NCI-H187 treated with DMSO at 0.1 percent for 48 hours (cell line): Measurements from ENCODE around the gene OPN5.
"Not testable (repeated sequence)": the region's sequence is repeated elsewhere in the genome, so short reads cannot be mapped to it uniquely, and the experiment has no call there.

Experiments used
- DNase-seq: peaks from one replicate; lab custom pipeline; 2025; lab: John Stamatoyannopoulos, UW

Gene OPN5

DNA sequence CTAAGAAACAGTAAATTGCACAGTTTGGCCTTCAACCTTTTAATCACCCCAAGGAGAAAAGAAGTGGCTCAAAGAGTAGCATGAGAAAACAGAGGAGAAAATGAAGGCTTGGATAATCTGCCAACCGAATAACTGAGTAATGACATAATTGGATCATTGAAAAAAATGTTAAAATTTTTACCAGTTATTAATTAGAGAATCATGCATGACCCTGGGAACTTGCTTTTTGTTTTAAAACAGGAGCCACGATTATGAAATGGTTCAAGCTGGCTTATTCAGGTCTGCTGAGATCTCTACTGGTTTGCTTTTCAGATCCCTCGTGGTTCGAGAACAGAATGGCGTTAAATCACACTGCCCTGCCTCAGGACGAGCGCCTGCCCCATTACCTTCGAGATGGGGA is at the start of gene OPN5:
OPN5 (plus strand) TSS at position 301 of the 400 bp plus-strand sequence; CDS start at position 336, 35 bp downstream.
- no peak for DNase-seq

DNA sequence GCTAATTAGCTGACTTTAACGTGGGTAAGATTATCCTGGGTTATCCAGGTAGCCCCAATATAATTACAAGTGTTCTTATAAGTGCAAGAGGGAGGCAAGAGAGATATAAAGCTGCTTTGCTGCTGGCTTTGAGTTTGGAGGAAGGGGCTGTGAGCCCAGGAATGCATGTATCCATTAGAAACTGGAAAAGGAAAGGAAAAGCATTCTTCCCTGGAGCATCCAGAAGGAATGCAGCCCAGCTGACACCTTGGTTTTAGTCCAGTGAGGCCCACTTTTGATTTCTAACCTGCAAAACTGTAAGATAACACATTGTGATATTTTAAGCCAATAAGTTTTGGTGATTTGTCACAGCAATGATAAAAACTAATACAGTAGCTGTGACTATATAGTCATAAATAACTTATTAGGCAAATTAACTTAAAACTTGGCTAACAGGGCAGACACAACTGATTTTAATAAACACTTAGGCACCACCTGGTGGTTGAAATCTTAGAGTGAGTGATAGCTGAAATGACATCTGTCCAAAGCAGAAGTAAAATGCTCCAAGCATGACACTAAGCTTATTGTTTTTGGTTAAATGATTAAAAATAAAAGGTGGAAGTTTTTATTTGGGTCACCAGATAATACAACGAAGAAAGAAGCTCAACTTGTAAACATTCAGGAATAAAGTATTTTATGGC is 47.8 kb upstream of the OPN5 start:
- DNase-seq = no peak

DNA sequence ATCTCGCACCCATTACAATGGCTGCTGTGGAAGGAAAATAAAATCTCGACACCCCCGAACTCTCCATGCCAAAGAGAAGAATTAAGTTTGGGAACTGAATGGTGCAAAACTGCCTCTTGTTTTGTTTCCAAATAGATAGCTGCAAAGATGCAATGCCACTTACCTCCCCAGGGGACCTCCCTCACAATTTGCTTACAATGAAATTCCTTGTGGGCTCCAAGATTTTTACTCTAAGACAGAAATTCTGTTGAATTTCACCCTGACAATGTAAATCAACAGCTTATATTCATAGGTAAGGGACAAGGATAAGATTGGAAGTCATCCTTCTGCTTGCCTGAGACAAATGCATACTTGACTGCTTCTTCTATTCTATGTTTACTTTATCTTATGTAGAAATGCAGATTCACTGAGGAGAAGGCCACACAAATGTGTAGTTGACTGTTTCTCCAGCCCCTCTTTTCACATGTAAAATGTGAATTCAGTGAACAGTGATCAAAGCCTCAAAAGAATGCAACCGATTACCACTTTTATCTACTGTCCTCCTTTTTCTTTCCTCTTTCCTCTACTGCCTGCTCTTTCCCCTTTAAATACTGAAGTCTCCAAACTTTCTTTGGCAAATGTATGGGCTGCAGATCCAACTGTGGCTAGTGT is 46.9 kb upstream of the OPN5 start:
- no peak for DNase-seq

DNA sequence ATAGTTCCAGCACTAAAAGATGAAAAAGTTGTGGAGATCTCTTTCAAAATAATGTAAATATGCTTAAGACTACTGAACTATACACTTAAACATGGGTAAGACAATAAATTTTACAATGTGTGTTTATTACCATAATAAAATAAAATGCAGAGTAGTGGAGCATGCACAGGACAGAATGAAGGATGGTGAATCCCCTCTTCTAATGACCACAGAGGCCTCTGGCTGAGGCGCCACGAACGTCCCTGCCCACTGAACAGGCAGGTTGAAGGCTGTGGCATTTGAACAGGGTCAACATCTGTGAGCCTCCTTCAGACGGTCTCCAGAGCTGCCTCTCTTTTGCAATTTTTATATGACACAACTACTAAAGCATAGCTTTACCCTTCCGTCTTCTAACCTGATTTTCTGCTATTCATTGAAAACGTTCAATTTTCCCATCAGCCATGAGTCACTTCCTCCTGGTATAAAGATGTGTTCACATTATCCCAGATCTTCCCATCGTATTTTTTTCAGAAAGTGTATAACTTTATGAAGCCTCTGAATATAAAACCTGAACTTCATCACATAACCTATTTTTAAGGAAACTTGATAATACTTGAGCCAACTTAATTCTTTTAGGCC is 45.6 kb upstream of the OPN5 start:
- no peak for DNase-seq

DNA sequence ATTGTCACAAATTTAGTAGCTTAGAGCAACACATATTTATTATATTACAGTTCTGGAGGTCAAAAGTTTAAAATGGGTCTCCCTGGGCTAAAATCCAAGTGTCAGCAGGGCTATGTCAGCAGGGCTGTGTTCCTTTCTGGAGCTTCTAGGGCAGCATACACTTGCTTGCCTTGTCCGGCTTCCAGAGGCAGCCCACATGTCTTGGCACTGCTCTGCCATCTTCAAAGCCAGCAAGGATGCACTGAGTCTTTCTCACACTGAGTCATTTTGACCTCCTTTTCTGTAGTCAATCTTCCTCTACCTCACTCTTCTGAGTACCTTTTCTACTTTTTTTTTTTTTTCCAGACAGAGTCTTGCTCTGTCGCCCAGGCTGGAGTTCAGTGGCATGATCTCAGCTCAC is 44.4 kb upstream of the OPN5 start:
- DNase-seq = no peak

- DNase-seq = no peak
Observed at GRCh38 chr6:47740714-47741113, 41.1 kb upstream of the OPN5 start.

GRCh38 chr6:47741807-47742206 is 40.0 kb upstream of the OPN5 start:
- DNase-seq = no peak

DNA sequence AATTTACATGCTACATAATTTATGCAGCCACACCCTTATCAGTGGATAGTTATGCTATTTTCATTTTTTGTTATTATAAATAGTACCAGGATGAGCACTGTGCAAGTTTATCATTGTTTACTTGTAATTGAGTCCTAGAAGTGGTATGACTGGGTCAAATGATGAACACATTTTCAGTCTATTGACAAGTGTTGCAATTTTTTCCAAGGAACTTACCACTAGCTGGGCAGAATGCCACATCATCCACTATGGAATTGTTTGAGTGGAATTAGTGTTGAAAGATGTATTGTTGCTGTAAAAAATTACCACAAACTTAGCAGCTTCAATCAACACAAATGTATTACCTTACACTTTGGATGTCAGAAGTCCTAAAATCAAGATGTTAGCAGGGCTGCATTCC is 38.1 kb upstream of the OPN5 start:
- no peak for DNase-seq

DNA sequence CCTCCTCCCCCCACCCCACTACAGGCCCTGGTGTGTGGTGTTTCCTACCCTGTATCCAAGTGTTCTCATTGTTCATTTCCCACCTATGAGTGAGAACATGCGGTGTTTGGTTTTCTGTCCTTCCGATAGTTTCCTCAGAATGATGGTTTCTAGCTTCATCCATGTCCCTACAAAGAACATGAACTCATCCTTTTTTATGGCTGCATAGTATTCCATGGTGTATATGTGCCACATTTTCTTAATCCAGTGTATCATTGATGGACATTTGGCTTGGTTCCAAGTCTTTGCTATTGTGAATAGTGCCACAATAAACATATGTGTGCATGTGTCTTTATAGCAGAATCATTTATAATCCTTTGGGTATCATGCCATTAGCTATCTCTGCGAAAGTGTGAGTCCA is 36.6 kb upstream of the OPN5 start:
- not testable (repeated sequence) for DNase-seq

- no peak for DNase-seq
Observed at GRCh38 chr6:47749757-47750156, 32.1 kb upstream of the OPN5 start.

GRCh38 chr6:47752801-47753200 is 29.0 kb upstream of the OPN5 start:
- DNase-seq = no peak

- no peak for DNase-seq
Observed at GRCh38 chr6:47759364-47759763, 22.5 kb upstream of the OPN5 start.

DNA sequence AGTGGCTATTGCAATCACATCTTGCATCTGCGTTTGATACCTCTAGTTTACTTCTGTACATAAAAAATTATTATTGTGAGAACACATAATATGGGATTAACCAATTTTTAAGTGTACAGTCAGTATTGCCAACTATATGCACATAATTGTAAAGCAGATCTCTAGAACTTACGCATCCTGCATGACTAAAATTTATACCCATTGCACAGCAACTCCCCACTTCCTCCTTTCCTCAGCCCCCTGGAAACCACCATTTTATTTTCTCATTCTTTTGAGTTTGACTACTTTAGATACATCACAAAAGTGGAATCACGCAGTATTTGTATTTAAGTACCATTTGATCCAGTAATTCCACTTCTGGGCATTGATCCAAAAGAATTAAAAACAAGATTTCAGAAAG is 19.3 kb upstream of the OPN5 start:
- DNase-seq = no peak

- DNase-seq = no peak
Observed at GRCh38 chr6:47766445-47766844, 15.4 kb upstream of the OPN5 start.

GRCh38 chr6:47767102-47767501 is 14.7 kb upstream of the OPN5 start:
- DNase-seq = no peak

DNA sequence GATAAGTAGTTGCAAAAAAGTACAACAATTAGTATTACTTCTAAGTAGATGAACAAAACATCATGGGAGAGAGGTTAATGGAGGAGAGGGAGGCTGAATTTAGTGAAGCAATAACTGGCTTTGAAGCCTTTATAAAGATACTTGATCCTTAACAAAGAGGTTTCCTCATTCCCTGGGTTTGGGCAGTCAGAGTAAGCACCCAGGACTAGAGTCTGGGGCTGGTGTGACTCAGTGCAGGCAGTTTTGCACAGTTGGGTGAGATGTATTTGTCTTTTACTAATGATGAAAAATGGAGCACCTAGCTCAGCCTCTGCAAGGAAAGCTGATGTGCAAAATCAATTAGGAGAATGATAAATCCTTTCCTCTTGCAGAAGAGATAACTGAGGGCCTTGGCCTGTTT is 11.8 kb upstream of the OPN5 start:
- DNase-seq = no peak

DNA sequence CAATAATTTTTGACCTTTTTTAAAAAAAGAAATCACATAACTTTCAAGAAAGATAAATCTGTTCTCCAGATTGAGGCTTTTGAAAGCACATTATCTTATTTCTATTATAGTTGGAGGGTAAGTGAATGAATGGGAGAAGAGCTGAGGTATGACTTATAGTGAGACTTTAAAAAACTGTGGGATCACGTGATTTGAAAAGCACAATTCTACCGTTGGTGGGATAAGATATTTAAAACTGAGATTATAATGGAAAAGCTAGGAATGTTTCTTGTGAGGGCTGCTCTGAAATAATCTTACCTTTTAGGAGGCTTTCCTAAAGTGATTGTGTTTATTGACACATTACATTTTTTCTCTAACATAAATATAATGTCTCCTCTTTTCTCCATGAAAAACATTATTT is 9.5 kb upstream of the OPN5 start:
- DNase-seq = no peak

DNA sequence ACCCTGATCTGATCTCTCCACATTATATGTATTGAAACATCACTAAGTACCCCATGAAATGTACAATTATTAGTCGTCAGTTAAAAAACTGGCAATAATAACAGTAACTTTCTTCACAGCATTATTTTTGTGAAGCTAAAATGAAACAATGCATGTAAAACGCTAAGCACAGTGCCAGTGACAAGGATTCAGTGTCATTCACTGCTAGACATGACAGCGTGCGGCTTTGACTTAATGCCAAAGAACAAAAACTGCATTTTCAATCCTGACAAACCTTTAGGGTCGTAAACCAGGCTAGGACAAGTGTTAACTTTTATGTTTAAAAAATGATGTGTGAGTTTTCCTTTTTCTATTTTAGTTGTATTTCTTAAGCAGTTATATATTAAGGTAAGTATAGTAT is 8.8 kb upstream of the OPN5 start:
- no peak for DNase-seq

DNA sequence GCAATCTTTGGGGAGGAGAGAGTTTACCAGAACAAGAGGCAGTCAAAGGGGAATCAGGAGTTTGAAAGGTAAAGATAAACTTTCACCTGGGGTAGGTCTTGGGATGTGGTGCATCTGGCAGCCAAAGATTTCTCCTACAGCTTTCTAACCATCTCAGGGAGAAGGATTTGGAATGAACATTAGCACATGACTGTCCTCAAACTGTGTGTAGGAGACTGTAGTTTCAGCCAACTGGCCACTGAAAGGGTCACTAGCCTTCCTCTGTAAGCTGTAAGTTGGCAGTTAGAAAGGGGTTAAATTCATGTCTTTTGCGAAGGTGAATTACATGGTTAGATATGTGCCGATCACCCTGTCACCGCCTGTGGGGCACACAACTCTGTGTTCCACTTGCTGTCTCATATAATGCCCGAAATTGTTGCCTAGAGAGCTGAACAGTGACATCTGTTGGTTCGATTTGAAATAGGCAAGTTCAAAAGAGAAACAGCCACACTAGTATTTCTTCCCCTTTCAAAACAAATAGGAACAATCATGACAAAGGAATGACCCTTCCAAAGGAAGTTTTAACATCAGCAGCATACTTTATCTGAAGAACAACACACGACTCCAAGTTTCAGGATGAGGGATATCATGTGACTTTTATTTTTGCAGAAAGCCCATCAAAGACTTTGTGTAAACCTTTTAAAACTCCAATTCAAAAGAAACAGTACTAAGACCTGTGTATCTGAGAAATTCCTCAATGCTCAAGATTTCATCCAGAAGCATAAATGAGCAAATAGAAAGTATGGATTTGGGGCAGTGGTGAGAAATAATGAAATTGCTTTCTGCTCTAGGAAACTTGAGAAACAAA is 1.1 kb upstream of the OPN5 start:
- DNase-seq = no peak

- no peak for DNase-seq
Observed at GRCh38 chr6:47785182-47785581, 3.4 kb downstream of the OPN5 start.

DNA sequence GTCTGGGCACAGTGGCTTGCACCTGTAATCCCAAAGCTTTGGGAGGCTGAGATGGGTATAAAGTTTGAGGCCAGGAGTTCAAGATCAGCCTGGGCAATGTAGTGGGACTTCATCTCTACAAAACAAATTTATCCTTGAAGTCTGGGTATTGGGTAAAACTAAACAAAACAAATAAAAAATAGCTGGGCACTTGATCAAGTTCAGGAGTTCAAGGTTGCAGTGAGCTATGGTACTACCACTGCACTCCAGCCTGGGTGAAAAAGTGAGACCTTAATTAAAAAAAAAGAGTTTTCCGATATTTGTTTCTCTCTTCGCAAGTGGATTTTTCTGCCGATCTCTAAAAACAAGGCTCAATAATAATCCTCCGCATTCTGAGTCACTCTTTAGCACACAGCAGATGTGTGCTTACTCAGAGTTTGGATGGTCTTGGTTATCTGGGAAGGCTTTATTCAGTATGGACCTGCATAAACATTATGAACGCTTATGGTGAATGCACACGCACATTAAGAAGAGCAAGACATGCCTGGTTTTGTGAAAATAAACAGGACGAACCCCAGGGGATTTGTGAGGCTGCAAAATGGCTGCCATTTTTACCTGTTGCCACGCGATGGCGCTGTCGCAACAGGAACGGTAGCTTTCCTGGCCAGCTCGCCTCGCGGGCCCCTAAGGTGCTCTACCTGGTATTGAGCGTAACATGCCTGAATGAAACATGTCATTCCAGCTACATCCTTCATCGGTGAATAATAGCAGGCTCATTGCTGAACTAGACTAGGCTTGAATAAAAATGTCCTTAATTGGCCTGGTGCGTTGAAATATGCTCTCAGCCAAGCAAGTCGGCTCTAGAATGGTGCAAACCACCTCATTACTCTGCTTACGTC is 6.0 kb downstream of the OPN5 start:
- no peak for DNase-seq

GRCh38 chr6:47788498-47788884 is 6.7 kb downstream of the OPN5 start:
- no peak for DNase-seq
